Lower leg skin (tissue), 3 donors: ENCODE measurements around the gene PARN.
"Not testable (repeated sequence)": the region's sequence is repeated elsewhere in the genome, so short reads cannot be mapped to it uniquely, and the experiment has no call there.

Experiments used
- CTCF ChIP-seq, 3 donors: fragments of 450-650 bp; IDR thresholded peaks; one replicate each; pipeline ENCODE4 v1.5.1; 2016; ENCODE audit warnings: antibody characterized with exemption in 3 of 3, mild to moderate bottlenecking in 3 of 3, moderate library complexity in 2 of 3
- POLR2A ChIP-seq, 2 donors: fragments of 450-650 bp; IDR thresholded peaks; one replicate each; pipeline ENCODE4 v1.6.1; 2016 to 2017; ENCODE audit warnings: antibody characterized with exemption in 2 of 2, mild to moderate bottlenecking in 1 of 2, moderate library complexity in 1 of 2

- not testable (repeated sequence) for TF ChIP-seq POLR2A, CTCF (IDR thresholded peaks at IDR 0.05)
Observed at GRCh38 chr16:14403001-14403389, 227.1 kb downstream of the PARN start.
